Measurements from ENCODE around the gene RAPGEF1. TPM values are rescaled to one million over a fixed set of nuclear protein-coding genes. Genes with fewer than 3 reads are reported as not detected.
A peak's percentile ranks its signal among the peaks of the same experiment; 100 is the strongest.

Gene RAPGEF1
- total and polyA plus RNA-seq, 2 of the 13 experiments (the other 11 are each of a cell fraction or from before 2014, with no cell fraction given), result 21.2 to 38.9 TPM

GRCh38 chr9:131762356-131762932, 22.6 kb upstream of the RAPGEF1 start (continued):
- no peak for TF ChIP-seq HIC2 (CRISPR knock-in tag; IDR thresholded peaks at IDR 0.05; ENCODE audit: low read depth)
- no peak for TF ChIP-seq RFXANK (CRISPR knock-in tag; IDR thresholded peaks at IDR 0.05)
- no peak for TF ChIP-seq SP140L (CRISPR knock-in tag; IDR thresholded peaks at IDR 0.05; ENCODE audit: borderline replicate concordance)
- TF ChIP-seq U2AF2 (IDR thresholded peaks at IDR 0.05; ENCODE audit: low read depth, low read length), result no peak
- TF ChIP-seq ZNF460 (CRISPR knock-in tag; IDR thresholded peaks at IDR 0.05; ENCODE audit: borderline replicate concordance), result no peak
- no peak for TF ChIP-seq ZBTB3 (CRISPR knock-in tag; IDR thresholded peaks at IDR 0.05; ENCODE audit: borderline replicate concordance, low read depth)
- no peak for TF ChIP-seq BCL6 (CRISPR knock-in tag; IDR thresholded peaks at IDR 0.05)
- TF ChIP-seq CREM (IDR thresholded peaks at IDR 0.05), result no peak
- no peak for TF ChIP-seq CREM (CRISPR knock-in tag; IDR thresholded peaks at IDR 0.05)
- TF ChIP-seq NR2F6 (IDR thresholded peaks at IDR 0.05), result no peak
- TF ChIP-seq NR2F6 (CRISPR knock-in tag; IDR thresholded peaks at IDR 0.05), result no peak
- TF ChIP-seq ZGPAT (CRISPR knock-in tag; IDR thresholded peaks at IDR 0.05), result no peak
- no peak for TF ChIP-seq GMEB2 (CRISPR knock-in tag; IDR thresholded peaks at IDR 0.05; ENCODE audit: low read depth)
- no peak for TF ChIP-seq BRD4 (CRISPR knock-in tag; IDR thresholded peaks at IDR 0.05)
- TF ChIP-seq ZNF510 (CRISPR knock-in tag; IDR thresholded peaks at IDR 0.05; ENCODE audit: low read depth), result no peak
- TF ChIP-seq ZZZ3 (CRISPR knock-in tag; IDR thresholded peaks at IDR 0.05; ENCODE audit: borderline replicate concordance), result no peak
- TF ChIP-seq ZFP82 (CRISPR knock-in tag; IDR thresholded peaks at IDR 0.05; ENCODE audit: borderline replicate concordance), result no peak
- TF ChIP-seq MED8 (CRISPR knock-in tag; IDR thresholded peaks at IDR 0.05; ENCODE audit: insufficient replicate concordance), result no peak
- TF ChIP-seq SKI (IDR thresholded peaks at IDR 0.05; ENCODE audit: partially characterized antibody), result peak; percentile 10
- TF ChIP-seq ZNF580 (CRISPR knock-in tag; IDR thresholded peaks at IDR 0.05; ENCODE audit: borderline replicate concordance, low read depth), result no peak
- peak; percentile 57; the same call in 1 of the 2 replicates for TF ChIP-seq REPIN1 (CRISPR knock-in tag; IDR thresholded peaks at IDR 0.05; ENCODE audit: borderline replicate concordance, low read depth)
- no peak for TF ChIP-seq NCOA1 (CRISPR knock-in tag; IDR thresholded peaks at IDR 0.05)
- peak; percentile 87 for TF ChIP-seq ZNF800 (CRISPR knock-in tag; IDR thresholded peaks at IDR 0.05)
- TF ChIP-seq ATF5 (CRISPR knock-in tag; IDR thresholded peaks at IDR 0.05; ENCODE audit: low read depth), result no peak
- TF ChIP-seq TMF1 (CRISPR knock-in tag; IDR thresholded peaks at IDR 0.05; ENCODE audit: low read depth), result no peak
